Lung (tissue), 12 donors: ENCODE data around the gene PRSS23. TPM values are rescaled to one million over a fixed set of nuclear protein-coding genes. Genes with fewer than 3 reads are reported as not detected.

Experiments used
- ATAC-seq: fragments of 200-7000 bp; cut with Tn5 transposase; one replicate; pipeline ENCODE4 v1.9.1; 2020; ENCODE audit warnings: moderate number of reproducible peaks; ENCODE audit not compliant: insufficient read depth, low FRiP score
- DNase-seq, 3 donors: peaks; one replicate each; pipeline ENCODE4 v3.0.0-alpha.2; 2013 to 2017
- H3K27ac ChIP-seq, 2 donors: one replicate each; pipeline ENCODE4 v1.5.1; 2013; ENCODE audit warnings: mild to moderate bottlenecking in 2 of 2, moderate library complexity in 2 of 2, control low read depth in 1 of 2, inconsistent platforms in 1 of 2, low read depth in 1 of 2, low read length in 1 of 2
- H3K27me3 ChIP-seq, 3 donors: one replicate each; pipeline ENCODE4 v1.5.1; 2013; ENCODE audit warnings: low read length in 2 of 3; ENCODE audit not compliant: control insufficient read depth in 3 of 3, insufficient read depth in 3 of 3
- H3K36me3 ChIP-seq, 4 donors: one replicate each; pipeline ENCODE4 v1.5.1; 2013; ENCODE audit warnings: low read length in 4 of 4, mild to moderate bottlenecking in 1 of 4, moderate library complexity in 1 of 4; ENCODE audit not compliant: control insufficient read depth in 4 of 4, insufficient read depth in 4 of 4
- H3K4me1 ChIP-seq, 5 donors: one replicate each; pipeline ENCODE4 v1.5.1; 2013; ENCODE audit warnings: low read length in 5 of 5, mild to moderate bottlenecking in 2 of 5, moderate library complexity in 1 of 5; ENCODE audit not compliant: control insufficient read depth in 5 of 5, insufficient read depth in 5 of 5
- H3K4me3 ChIP-seq: one replicate; pipeline ENCODE4 v1.5.1; 2013; ENCODE audit warnings: mild to moderate bottlenecking, control low read depth, moderate library complexity
- H3K9ac ChIP-seq, 2 donors: one replicate each; pipeline ENCODE4 v1.5.1; 2013; ENCODE audit warnings: low read length in 2 of 2, control low read depth in 1 of 2; ENCODE audit not compliant: insufficient read depth in 1 of 2
- H3K9me3 ChIP-seq, 4 donors: one replicate each; pipeline ENCODE4 v1.5.1; 2013; ENCODE audit warnings: low read length in 3 of 4, mild to moderate bottlenecking in 1 of 4, moderate library complexity in 1 of 4; ENCODE audit not compliant: control insufficient read depth in 4 of 4, insufficient read depth in 3 of 4
- WGBS, 2 donors: extraction: QIAGEN DNeasy Blood & Tissue Kit; methylation state at CpG; one replicate each; pipeline ENCODE4 v1.1.7; 2013; 5-methylcytosine and 5-hydroxymethylcytosine counted together
- polyA plus RNA-seq, 2 donors: library from polyadenylated mRNA; stranded (reverse); fragments of 200-250 nt; gene quantifications; one replicate each; pipeline ENCODE4 v1.2.1, GENCODE V29; 2013
- total RNA-seq, 2 donors: library from RNA; depleted of rRNA in 1 of 2; stranded (reverse); fragments of >200 nt in 1 of 2; gene quantifications; one replicate each; pipeline ENCODE4 v1.2.1, GENCODE V29; 2014 to 2021
- TF ChIP-seq, protein P1 (sequence below): IDR thresholded peaks from 2 replicates; pipeline ENCODE4 v1.5.1; 2012; ENCODE audit warnings: mild to moderate bottlenecking; ENCODE audit errors: control extremely low read depth, extremely low read depth
- donor health status: control.
- donor health status: control.
- donor health status: Bipolar disorder and iron deficiency.
- donor health status: healthy.
- donor health status: DM: yes; HTN: yes; CAD: no.

PRSS23 gene
- total and polyA plus RNA-seq, 4 donors: 9.9 to 86.7 (median 35.0) TPM

- no peaks in the 10 kb centered on the region for H3K27me3 ChIP-seq
- DNase-seq (no peak), ATAC-seq (no peak)
- H3K27ac ChIP-seq: no peak overlapping the region
- no peaks in the 10 kb centered on the region for H3K36me3 ChIP-seq
- H3K4me3 ChIP-seq: no peak overlapping the region
- H3K4me1 ChIP-seq: peaks cover 0 to 9% (median 0%) of the 10 kb centered on the region in 5 donors
- TF ChIP-seq, protein P1, sequence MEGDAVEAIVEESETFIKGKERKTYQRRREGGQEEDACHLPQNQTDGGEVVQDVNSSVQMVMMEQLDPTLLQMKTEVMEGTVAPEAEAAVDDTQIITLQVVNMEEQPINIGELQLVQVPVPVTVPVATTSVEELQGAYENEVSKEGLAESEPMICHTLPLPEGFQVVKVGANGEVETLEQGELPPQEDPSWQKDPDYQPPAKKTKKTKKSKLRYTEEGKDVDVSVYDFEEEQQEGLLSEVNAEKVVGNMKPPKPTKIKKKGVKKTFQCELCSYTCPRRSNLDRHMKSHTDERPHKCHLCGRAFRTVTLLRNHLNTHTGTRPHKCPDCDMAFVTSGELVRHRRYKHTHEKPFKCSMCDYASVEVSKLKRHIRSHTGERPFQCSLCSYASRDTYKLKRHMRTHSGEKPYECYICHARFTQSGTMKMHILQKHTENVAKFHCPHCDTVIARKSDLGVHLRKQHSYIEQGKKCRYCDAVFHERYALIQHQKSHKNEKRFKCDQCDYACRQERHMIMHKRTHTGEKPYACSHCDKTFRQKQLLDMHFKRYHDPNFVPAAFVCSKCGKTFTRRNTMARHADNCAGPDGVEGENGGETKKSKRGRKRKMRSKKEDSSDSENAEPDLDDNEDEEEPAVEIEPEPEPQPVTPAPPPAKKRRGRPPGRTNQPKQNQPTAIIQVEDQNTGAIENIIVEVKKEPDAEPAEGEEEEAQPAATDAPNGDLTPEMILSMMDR: no peak
- WGBS, 2 donors: 93 to 94% methylated on average over 1 of the region's 1 CpG
- no peaks in the 10 kb centered on the region for H3K9me3 ChIP-seq
- H3K9ac ChIP-seq: no peak overlapping the region
These were observed 42.2 kb upstream of the PRSS23 start for GRCh38 chr11:86758171-86758570.

GRCh38 chr11:86760577-86760976 lies 39.8 kb upstream of the PRSS23 start:
- DNase-seq (no peak), ATAC-seq (no peak)
- Histone ChIP-seq H3K27ac (no peak overlapping the region), H3K9ac (no peak overlapping the region), H3K4me1 (no peaks in the 10 kb centered on the region), H3K27me3 (no peaks in the 10 kb centered on the region), H3K36me3 (no peaks in the 10 kb centered on the region), H3K9me3 (no peaks in the 10 kb centered on the region), H3K4me3 (no peak overlapping the region)
- TF ChIP-seq, protein P1: no peak
- WGBS, 2 donors: 100% methylated on average over 1 of the region's 1 CpG

DNA sequence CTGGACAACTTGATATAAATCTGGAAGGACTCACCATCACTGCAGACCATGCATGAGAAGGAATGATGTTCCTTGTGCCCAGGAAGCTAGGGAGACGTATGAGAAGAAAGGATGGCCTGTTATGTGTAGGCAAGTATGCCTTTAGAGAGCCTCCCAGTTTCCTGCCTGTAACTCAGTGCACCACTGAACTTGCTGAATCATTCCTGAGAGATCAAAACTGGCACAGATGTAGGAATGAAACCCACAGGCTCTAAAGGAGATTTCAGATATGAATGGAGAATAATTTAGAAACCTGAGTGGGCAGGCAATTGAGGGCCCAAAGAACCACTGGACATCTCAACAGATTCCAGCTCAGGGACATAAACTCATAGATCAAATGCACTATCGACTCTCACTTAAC lies 38.4 kb upstream of the PRSS23 start:
- TF ChIP-seq, protein P1: no peak
- no peak for ATAC-seq
- H3K27ac ChIP-seq: no peak overlapping the region
- no peak overlapping the region for H3K9ac ChIP-seq
- WGBS, 2 donors: 46 to 69% methylated on average over 2 of the region's 2 CpGs
- no peaks in the 10 kb centered on the region for H3K9me3 ChIP-seq
- H3K36me3 ChIP-seq: no peaks in the 10 kb centered on the region
- no peak overlapping the region for H3K4me3 ChIP-seq
- H3K27me3 ChIP-seq: no peaks in the 10 kb centered on the region
- no peak for DNase-seq
- no peaks in the 10 kb centered on the region for H3K4me1 ChIP-seq

DNA sequence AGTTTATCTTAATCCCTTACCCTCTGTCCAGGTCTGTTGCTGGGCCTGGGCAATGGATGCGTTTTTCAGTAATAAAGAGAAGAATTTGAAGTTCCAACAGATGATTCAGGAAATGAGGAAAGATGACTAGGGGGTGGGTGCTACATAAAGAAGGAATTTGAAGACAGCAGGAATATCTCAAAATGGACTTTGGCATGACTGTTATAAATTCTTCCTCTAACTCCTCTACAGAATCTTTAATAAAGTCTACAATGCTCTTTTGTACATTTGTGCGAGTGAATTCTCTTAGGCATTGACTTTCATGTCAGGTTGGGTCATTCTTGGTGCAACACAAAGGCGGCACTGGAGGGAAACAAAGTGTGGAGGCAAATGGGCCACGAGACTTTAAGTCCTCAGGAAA lies 35.1 kb upstream of the PRSS23 start:
- Histone ChIP-seq H3K27me3 (no peaks in the 10 kb centered on the region), H3K4me1 (no peaks in the 10 kb centered on the region), H3K9ac (no peak overlapping the region), H3K27ac (no peak overlapping the region), H3K9me3 (no peaks in the 10 kb centered on the region), H3K4me3 (no peak overlapping the region), H3K36me3 (no peaks in the 10 kb centered on the region)
- ATAC-seq (no peak), DNase-seq (no peak)
- TF ChIP-seq, protein P1: no peak
- 82 to 84% methylated on average over 4 of the region's 4 CpGs for WGBS, 2 donors
